Measurements from ENCODE around the gene ROPN1L.

The ROPN1L gene

DNA sequence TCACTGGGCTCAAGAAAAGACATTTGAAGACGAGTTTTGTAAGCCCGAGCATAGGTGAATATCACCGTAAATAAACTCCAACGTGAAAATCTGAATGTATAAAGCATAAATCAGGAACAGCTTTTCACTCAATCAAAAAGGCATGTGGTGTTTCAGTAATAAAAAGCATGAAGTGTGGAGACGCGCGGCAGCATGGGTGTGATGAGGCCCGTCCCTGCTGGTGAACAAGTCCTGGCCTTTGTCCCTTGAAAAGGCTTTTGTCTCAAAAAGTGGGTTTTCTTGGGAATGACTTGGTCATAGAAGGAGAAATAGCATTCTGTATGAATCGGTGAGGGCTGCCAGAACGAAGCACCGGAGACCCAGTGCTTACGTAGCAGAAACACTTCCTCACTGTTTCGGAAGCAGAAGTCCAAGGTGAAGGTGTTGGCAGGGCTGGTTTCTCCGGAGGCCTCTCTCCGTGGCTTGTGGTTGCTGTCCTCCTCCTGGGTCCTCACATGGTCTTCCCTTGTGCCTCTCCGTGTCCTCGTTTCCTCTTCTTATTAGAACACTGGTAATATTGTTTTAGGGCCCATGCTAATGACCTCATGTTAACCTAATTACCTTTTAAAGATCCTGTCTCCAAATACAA lies 24.9 kb downstream of the ROPN1L start:
- ChIA-PET CTCF (interaction anchor here (1.0 kb wide), 1 partner anchor 13 kb away, joined by 3 read pairs; no protein-coding TSS in a partner anchor), POLR2A (no interaction called here)
- H3K36me3 ChIP-seq (ENCODE audit: control insufficient read depth in 4 of 4, insufficient read depth in 4 of 4, low read length in 3 of 4), result no peaks in the 10 kb centered on the region
- DNase-seq, result peak in 2 of 3 donors; percentile 54 to 67
- peaks cover 1 to 23% (median 21%) of the 10 kb centered on the region in 4 experiments for H3K4me1 ChIP-seq (ENCODE audit: control extremely low read depth in 1 of 4, control insufficient read depth in 4 of 4, insufficient read depth in 4 of 4, low read length in 3 of 4)
- WGBS (ENCODE audit: insufficient coverage), result 60% methylated on average over 11 of the region's 17 CpGs
- H3K4me3 ChIP-seq (ENCODE audit: control insufficient read depth in 1 of 7, extremely low read depth in 1 of 7, insufficient read depth in 4 of 7, low read depth in 2 of 7, low read length in 6 of 7), result no peak overlapping the region
- no peaks in the 10 kb centered on the region for H3K27me3 ChIP-seq (replicated peaks in 2 of 5; ENCODE audit: control insufficient read depth in 4 of 5, insufficient read depth in 5 of 5, low read length in 4 of 5)
- H3K9me3 ChIP-seq (ENCODE audit: control extremely low read depth in 1 of 5, control insufficient read depth in 4 of 5, insufficient read depth in 2 of 5, low read depth in 1 of 5, low read length in 4 of 5), result peaks cover 0 to 4% (median 0%) of the 10 kb centered on the region in 5 experiments
- no peak overlapping the region for H3K27ac ChIP-seq (ENCODE audit: insufficient read depth in 1 of 2, low read depth in 1 of 2, low read length in 2 of 2, poor library complexity in 1 of 2, severe bottlenecking in 2 of 2)

DNA sequence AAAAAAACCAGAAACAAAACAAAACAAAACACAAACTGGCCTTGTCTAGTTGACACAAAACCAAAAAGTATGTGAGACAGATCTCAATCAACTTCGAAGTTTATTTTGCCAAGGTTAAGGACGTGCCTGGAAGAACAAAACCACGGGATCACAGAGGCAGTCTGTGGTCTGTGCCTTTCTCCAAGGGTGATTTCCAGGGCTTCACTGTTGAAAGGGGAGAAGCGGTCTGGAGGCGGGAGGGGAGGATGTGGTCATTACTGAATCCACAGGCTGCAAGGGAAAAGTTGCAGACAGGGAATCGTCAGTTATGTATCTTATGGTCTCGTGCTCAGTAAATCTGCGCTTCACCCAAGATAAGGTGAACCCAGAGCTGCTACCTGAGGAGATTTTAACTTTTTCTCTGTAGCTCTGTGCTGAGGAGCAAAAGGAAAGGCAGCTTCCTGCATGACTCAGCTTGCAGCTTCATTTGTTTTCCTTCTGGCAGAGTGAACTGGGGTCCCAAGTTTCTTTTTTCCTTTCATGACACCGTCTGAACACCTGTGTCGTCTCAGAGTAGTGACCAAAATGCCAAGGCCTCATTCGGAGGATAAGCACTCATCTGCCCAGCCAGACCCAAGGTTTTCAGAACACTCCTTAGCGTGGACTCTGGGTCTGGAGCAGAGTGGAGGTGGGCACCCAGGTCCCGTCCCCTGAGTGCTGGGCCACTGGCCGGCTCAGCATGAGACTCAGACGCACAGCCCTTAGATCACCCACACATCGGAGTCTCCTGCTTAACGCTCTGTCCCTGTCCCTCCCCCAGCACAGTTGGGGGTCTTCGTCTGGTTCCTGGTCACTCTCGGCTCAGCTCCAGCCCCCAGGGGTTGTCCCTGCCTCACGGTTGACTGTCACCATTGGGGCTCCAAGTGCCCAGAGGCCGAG lies 25.9 kb downstream of the ROPN1L start:
- WGBS (ENCODE audit: insufficient coverage), result 47% methylated on average over 16 of the region's 21 CpGs
- peak overlapping the region in 2 of 7 experiments; percentile 3 to 20 for H3K4me3 ChIP-seq (ENCODE audit: control insufficient read depth in 1 of 7, extremely low read depth in 1 of 7, insufficient read depth in 4 of 7, low read depth in 2 of 7, low read length in 6 of 7)
- CTCF ChIA-PET, result interaction anchor here (0.9 to 2.2 kb wide), 5 partner anchors 12 to 17 kb away, joined by 3 to 6 read pairs (median 3); no protein-coding TSS in a partner anchor
- DNase-seq, result peak; percentile 16 to 55 (median 40)
- no peaks in the 10 kb centered on the region for H3K27me3 ChIP-seq (replicated peaks in 2 of 5; ENCODE audit: control insufficient read depth in 4 of 5, insufficient read depth in 5 of 5, low read length in 4 of 5)
- no peak overlapping the region for H3K27ac ChIP-seq (ENCODE audit: insufficient read depth in 1 of 2, low read depth in 1 of 2, low read length in 2 of 2, poor library complexity in 1 of 2, severe bottlenecking in 2 of 2)
- H3K9me3 ChIP-seq (ENCODE audit: control extremely low read depth in 1 of 5, control insufficient read depth in 4 of 5, insufficient read depth in 2 of 5, low read depth in 1 of 5, low read length in 4 of 5), result peaks cover 0 to 4% (median 0%) of the 10 kb centered on the region in 5 experiments
- peaks cover 1 to 23% (median 21%) of the 10 kb centered on the region in 4 experiments for H3K4me1 ChIP-seq (ENCODE audit: control extremely low read depth in 1 of 4, control insufficient read depth in 4 of 4, insufficient read depth in 4 of 4, low read length in 3 of 4)
- H3K36me3 ChIP-seq (ENCODE audit: control insufficient read depth in 4 of 4, insufficient read depth in 4 of 4, low read length in 3 of 4), result no peaks in the 10 kb centered on the region
- POLR2A ChIA-PET, result interaction anchor here (0.8 kb wide), 1 partner anchor 446 kb away, joined by 3 read pairs; no protein-coding TSS in a partner anchor

DNA sequence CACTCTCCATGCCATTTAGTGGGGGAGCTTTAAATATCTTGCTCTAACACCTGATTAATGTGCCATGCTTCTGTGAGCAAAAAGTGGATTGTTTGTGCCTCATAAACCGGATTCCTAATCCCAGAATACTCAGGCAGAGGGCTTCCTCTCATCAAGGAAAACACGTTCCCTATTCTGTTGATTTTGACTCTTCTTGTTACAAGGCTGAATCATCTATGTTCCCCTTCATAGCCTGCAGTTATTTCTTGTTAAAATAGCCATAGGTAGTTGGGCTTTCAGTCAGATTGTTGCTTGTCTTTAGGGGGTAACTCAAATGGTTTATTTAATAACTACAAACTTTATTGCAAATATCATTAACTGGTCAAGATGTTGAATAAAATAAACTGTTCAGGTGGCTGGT lies 26.6 kb downstream of the ROPN1L start:
- H3K27ac ChIP-seq (ENCODE audit: insufficient read depth in 1 of 2, low read depth in 1 of 2, low read length in 2 of 2, poor library complexity in 1 of 2, severe bottlenecking in 2 of 2), result no peak overlapping the region
- ChIA-PET CTCF (interaction anchor here (1.0 to 2.2 kb wide), 3 partner anchors 15 to 17 kb away, joined by 3 to 6 read pairs (median 5); no protein-coding TSS in a partner anchor), POLR2A (no interaction called here)
- WGBS (ENCODE audit: insufficient coverage), result 55% methylated on average over 1 of the region's 2 CpGs
- DNase-seq, result no peak
- no peak overlapping the region for H3K4me3 ChIP-seq (ENCODE audit: control insufficient read depth in 1 of 7, extremely low read depth in 1 of 7, insufficient read depth in 4 of 7, low read depth in 2 of 7, low read length in 6 of 7)
- no peaks in the 10 kb centered on the region for H3K36me3 ChIP-seq (ENCODE audit: control insufficient read depth in 4 of 4, insufficient read depth in 4 of 4, low read length in 3 of 4)
- peaks cover 1 to 23% (median 21%) of the 10 kb centered on the region in 4 experiments for H3K4me1 ChIP-seq (ENCODE audit: control extremely low read depth in 1 of 4, control insufficient read depth in 4 of 4, insufficient read depth in 4 of 4, low read length in 3 of 4)
- no peaks in the 10 kb centered on the region for H3K27me3 ChIP-seq (replicated peaks in 2 of 5; ENCODE audit: control insufficient read depth in 4 of 5, insufficient read depth in 5 of 5, low read length in 4 of 5)
- H3K9me3 ChIP-seq (ENCODE audit: control extremely low read depth in 1 of 5, control insufficient read depth in 4 of 5, insufficient read depth in 2 of 5, low read depth in 1 of 5, low read length in 4 of 5), result peaks cover 0 to 4% (median 0%) of the 10 kb centered on the region in 5 experiments

DNA sequence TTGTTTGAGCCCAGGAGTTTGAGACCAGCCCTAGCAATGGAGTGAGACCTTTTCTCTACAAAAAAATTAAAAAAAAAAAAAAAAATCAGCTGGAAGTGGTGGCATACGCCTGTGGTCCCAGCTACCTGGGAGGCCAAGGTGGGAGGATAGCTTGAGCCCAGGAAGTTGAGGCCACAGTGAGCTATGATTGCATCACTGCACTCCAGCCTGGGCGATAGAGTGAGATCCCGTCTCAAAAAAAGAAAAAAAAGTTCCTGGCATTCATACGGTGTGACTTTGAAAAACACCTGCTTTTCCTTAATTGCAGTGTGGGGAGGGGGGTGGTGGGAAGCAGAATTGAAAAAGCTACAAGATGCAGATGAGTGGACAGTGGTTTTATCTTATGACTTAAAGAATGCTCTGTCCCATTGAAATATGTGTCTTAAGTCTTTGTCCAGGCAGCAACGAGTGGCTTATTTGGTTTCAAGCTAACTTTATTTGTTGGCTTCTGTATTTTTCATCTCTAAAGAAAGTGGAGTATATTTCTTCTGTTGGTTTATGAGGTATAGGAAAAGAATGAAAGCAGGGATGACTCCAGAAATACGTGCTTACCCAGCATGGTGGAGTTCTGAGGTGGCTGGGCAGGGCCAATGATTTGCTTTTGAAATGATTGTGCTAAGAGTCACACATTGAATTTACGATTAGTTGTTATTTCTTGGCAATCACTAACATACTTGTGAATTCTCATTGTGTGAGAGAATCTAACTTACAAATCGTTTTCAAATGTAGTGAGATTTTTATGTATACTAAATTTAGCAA lies 27.8 kb downstream of the ROPN1L start:
- CTCF ChIA-PET, result interaction anchor here (1.8 to 2.2 kb wide), 2 partner anchors 15 to 17 kb away, joined by 5 to 6 read pairs; no protein-coding TSS in a partner anchor
- Histone ChIP-seq H3K9me3 (ENCODE audit: control extremely low read depth in 1 of 5, control insufficient read depth in 4 of 5, insufficient read depth in 2 of 5, low read depth in 1 of 5, low read length in 4 of 5) (peaks cover 0 to 5% (median 0%) of the 10 kb centered on the region in 5 experiments), H3K27me3 (replicated peaks in 2 of 5; ENCODE audit: control insufficient read depth in 4 of 5, insufficient read depth in 5 of 5, low read length in 4 of 5) (no peaks in the 10 kb centered on the region), H3K36me3 (ENCODE audit: control insufficient read depth in 4 of 4, insufficient read depth in 4 of 4, low read length in 3 of 4) (no peaks in the 10 kb centered on the region), H3K27ac (ENCODE audit: insufficient read depth in 1 of 2, low read depth in 1 of 2, low read length in 2 of 2, poor library complexity in 1 of 2, severe bottlenecking in 2 of 2) (no peak overlapping the region), H3K4me3 (ENCODE audit: control insufficient read depth in 1 of 7, extremely low read depth in 1 of 7, insufficient read depth in 4 of 7, low read depth in 2 of 7, low read length in 6 of 7) (no peak overlapping the region), H3K4me1 (ENCODE audit: control extremely low read depth in 1 of 4, control insufficient read depth in 4 of 4, insufficient read depth in 4 of 4, low read length in 3 of 4) (peaks cover 1 to 23% (median 21%) of the 10 kb centered on the region in 4 experiments)
- POLR2A ChIA-PET, result interaction anchor here (0.6 to 0.9 kb wide), 2 partner anchors 20 to 353 kb away, joined by 3 to 13 read pairs; no protein-coding TSS in a partner anchor
- DNase-seq, result no peak
- 96% methylated on average over 4 of the region's 8 CpGs for WGBS (ENCODE audit: insufficient coverage)

DNA sequence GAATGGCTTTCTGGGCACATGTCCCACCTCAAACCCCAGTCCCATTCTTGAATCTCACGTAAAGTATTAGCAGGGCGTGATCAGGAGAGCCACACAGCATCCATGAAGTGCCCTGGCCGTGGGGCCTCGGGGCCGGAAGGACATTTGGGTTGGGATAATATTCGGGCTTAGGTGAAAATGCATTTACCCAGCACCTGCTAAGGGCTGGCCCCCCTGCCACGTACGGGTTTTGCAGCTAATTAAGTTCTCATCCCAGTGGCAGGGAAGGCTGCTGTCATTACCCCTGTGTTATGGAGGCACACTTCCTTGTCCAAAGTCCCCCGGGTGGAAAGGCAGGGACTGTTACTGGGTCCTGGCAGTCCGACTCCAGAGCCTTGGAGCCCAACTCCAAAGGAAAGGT lies 29.0 kb downstream of the ROPN1L start:
- Histone ChIP-seq H3K27me3 (replicated peaks in 2 of 5; ENCODE audit: control insufficient read depth in 4 of 5, insufficient read depth in 5 of 5, low read length in 4 of 5) (no peaks in the 10 kb centered on the region), H3K36me3 (ENCODE audit: control insufficient read depth in 4 of 4, insufficient read depth in 4 of 4, low read length in 3 of 4) (no peaks in the 10 kb centered on the region), H3K27ac (ENCODE audit: insufficient read depth in 1 of 2, low read depth in 1 of 2, low read length in 2 of 2, poor library complexity in 1 of 2, severe bottlenecking in 2 of 2) (no peak overlapping the region), H3K4me3 (ENCODE audit: control insufficient read depth in 1 of 7, extremely low read depth in 1 of 7, insufficient read depth in 4 of 7, low read depth in 2 of 7, low read length in 6 of 7) (no peak overlapping the region), H3K4me1 (ENCODE audit: control extremely low read depth in 1 of 4, control insufficient read depth in 4 of 4, insufficient read depth in 4 of 4, low read length in 3 of 4) (peaks cover 1 to 23% (median 21%) of the 10 kb centered on the region in 4 experiments), H3K9me3 (ENCODE audit: control extremely low read depth in 1 of 5, control insufficient read depth in 4 of 5, insufficient read depth in 2 of 5, low read depth in 1 of 5, low read length in 4 of 5) (peaks cover 0 to 11% (median under 1%) of the 10 kb centered on the region in 5 experiments)
- no peak for DNase-seq
- CTCF ChIA-PET, result no interaction called here
- 100% methylated on average over 8 of the region's 10 CpGs for WGBS (ENCODE audit: insufficient coverage)
- POLR2A ChIA-PET, result no interaction called here

DNA sequence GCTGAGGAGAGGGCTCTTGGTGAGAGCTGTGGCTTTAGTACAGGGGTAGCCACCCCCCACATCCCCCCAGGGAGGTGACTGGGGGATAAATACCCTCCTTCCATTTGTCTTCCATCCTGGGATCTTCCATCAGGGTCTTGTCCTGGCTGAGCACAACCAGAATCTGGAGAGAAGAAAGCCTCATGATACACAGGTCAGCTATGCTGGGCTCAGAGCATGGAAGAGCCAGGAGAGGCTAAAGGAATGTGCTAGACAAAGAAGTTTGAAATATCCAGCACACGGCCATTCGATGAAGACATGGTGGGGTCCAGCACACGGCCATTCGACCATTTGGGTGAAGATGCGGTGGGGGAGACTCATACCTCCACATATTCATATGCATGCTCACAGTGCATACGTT lies 30.0 kb downstream of the ROPN1L start:
- ChIA-PET POLR2A (no interaction called here), CTCF (interaction anchor here (0.7 to 1.5 kb wide), 2 partner anchors 10 to 18 kb away, joined by 3 read pairs; no protein-coding TSS in a partner anchor)
- WGBS (ENCODE audit: insufficient coverage), result 100% methylated on average over 1 of the region's 6 CpGs
- no peak overlapping the region for H3K4me3 ChIP-seq (ENCODE audit: control insufficient read depth in 1 of 7, extremely low read depth in 1 of 7, insufficient read depth in 4 of 7, low read depth in 2 of 7, low read length in 6 of 7)
- DNase-seq, result no peak
- peaks cover 0 to 15% (median 4%) of the 10 kb centered on the region in 5 experiments for H3K9me3 ChIP-seq (ENCODE audit: control extremely low read depth in 1 of 5, control insufficient read depth in 4 of 5, insufficient read depth in 2 of 5, low read depth in 1 of 5, low read length in 4 of 5)
- peaks cover 1 to 17% (median 15%) of the 10 kb centered on the region in 4 experiments for H3K4me1 ChIP-seq (ENCODE audit: control extremely low read depth in 1 of 4, control insufficient read depth in 4 of 4, insufficient read depth in 4 of 4, low read length in 3 of 4)
- no peaks in the 10 kb centered on the region for H3K36me3 ChIP-seq (ENCODE audit: control insufficient read depth in 4 of 4, insufficient read depth in 4 of 4, low read length in 3 of 4)
- no peak overlapping the region for H3K27ac ChIP-seq (ENCODE audit: insufficient read depth in 1 of 2, low read depth in 1 of 2, low read length in 2 of 2, poor library complexity in 1 of 2, severe bottlenecking in 2 of 2)
- H3K27me3 ChIP-seq (replicated peaks in 2 of 5; ENCODE audit: control insufficient read depth in 4 of 5, insufficient read depth in 5 of 5, low read length in 4 of 5), result no peaks in the 10 kb centered on the region

Data from common myeloid progenitor, CD34-positive (primary cell).